ENCODE measurements around the gene RAD51B. TPM values are rescaled to one million over a fixed set of nuclear protein-coding genes. Genes with fewer than 3 reads are reported as not detected.

Gene RAD51B
- total RNA-seq, 1 donor from 2014 or later: 26.1 TPM

- Mint-ChIP-seq H3K4me3 (peak overlapping the region; percentile 34), H3K4me1 (ENCODE audit: low read depth) (peaks cover 27% of the 10 kb centered on the region), H3K27ac (peak overlapping the region; percentile 19), H3K27me3 (ENCODE audit: insufficient read depth) (no peaks in the 10 kb centered on the region), H3K9me3 (no peaks in the 10 kb centered on the region), H3K36me3 (ENCODE audit: low read depth) (no peaks in the 10 kb centered on the region)
- intact Hi-C loops (cut with micrococcal nuclease): no loop called here
- DNase-seq (ENCODE audit: low spot score): no peak
Observed at GRCh38 chr14:68506645-68507419, 687.3 kb downstream of the RAD51B start.

GRCh38 chr14:68507544-68508081 is 688.0 kb downstream of the RAD51B start:
- no peak for DNase-seq (ENCODE audit: low spot score)
- no peaks in the 10 kb centered on the region for H3K36me3 Mint-ChIP-seq (ENCODE audit: low read depth)
- peaks cover 32% of the 10 kb centered on the region for H3K4me1 Mint-ChIP-seq (ENCODE audit: low read depth)
- no peak overlapping the region for H3K27ac Mint-ChIP-seq
- no peak overlapping the region for H3K4me3 Mint-ChIP-seq
- H3K27me3 Mint-ChIP-seq (ENCODE audit: insufficient read depth): no peaks in the 10 kb centered on the region
- intact Hi-C loops (cut with micrococcal nuclease): no loop called here
- no peaks in the 10 kb centered on the region for H3K9me3 Mint-ChIP-seq

GRCh38 chr14:68508581-68508980 is 689.0 kb downstream of the RAD51B start:
- no peak for DNase-seq (ENCODE audit: low spot score)
- no peaks in the 10 kb centered on the region for H3K36me3 Mint-ChIP-seq (ENCODE audit: low read depth)
- H3K9me3 Mint-ChIP-seq: no peaks in the 10 kb centered on the region
- H3K4me3 Mint-ChIP-seq: no peak overlapping the region
- no peak overlapping the region for H3K27ac Mint-ChIP-seq
- H3K4me1 Mint-ChIP-seq (ENCODE audit: low read depth): peaks cover 38% of the 10 kb centered on the region
- H3K27me3 Mint-ChIP-seq (ENCODE audit: insufficient read depth): no peaks in the 10 kb centered on the region
- intact Hi-C loops (cut with micrococcal nuclease): no loop called here

GRCh38 chr14:68509188-68509983 is 689.8 kb downstream of the RAD51B start:
- no peak overlapping the region for H3K4me3 Mint-ChIP-seq
- peaks cover 38% of the 10 kb centered on the region for H3K4me1 Mint-ChIP-seq (ENCODE audit: low read depth)
- no peak overlapping the region for H3K27ac Mint-ChIP-seq
- no peak for DNase-seq (ENCODE audit: low spot score)
- no peaks in the 10 kb centered on the region for H3K9me3 Mint-ChIP-seq
- H3K36me3 Mint-ChIP-seq (ENCODE audit: low read depth): no peaks in the 10 kb centered on the region
- intact Hi-C loops (cut with micrococcal nuclease): no loop called here
- H3K27me3 Mint-ChIP-seq (ENCODE audit: insufficient read depth): no peaks in the 10 kb centered on the region

GRCh38 chr14:68510201-68511128 is 690.9 kb downstream of the RAD51B start:
- Mint-ChIP-seq H3K4me3 (no peak overlapping the region), H3K36me3 (ENCODE audit: low read depth) (no peaks in the 10 kb centered on the region), H3K4me1 (ENCODE audit: low read depth) (peaks cover 38% of the 10 kb centered on the region), H3K27me3 (ENCODE audit: insufficient read depth) (no peaks in the 10 kb centered on the region), H3K27ac (no peak overlapping the region), H3K9me3 (no peaks in the 10 kb centered on the region)
- no peak for DNase-seq (ENCODE audit: low spot score)
- intact Hi-C loops (cut with micrococcal nuclease): no loop called here

GRCh38 chr14:68511129-68512047 is 691.8 kb downstream of the RAD51B start:
- no peak for DNase-seq (ENCODE audit: low spot score)
- Mint-ChIP-seq H3K36me3 (ENCODE audit: low read depth) (no peaks in the 10 kb centered on the region), H3K27me3 (ENCODE audit: insufficient read depth) (no peaks in the 10 kb centered on the region), H3K9me3 (no peaks in the 10 kb centered on the region), H3K4me1 (ENCODE audit: low read depth) (peaks cover 30% of the 10 kb centered on the region), H3K4me3 (no peak overlapping the region), H3K27ac (no peak overlapping the region)
- intact Hi-C loops (cut with micrococcal nuclease): no loop called here

GRCh38 chr14:68512088-68512487 is 692.5 kb downstream of the RAD51B start:
- no peak for DNase-seq (ENCODE audit: low spot score)
- Mint-ChIP-seq H3K4me3 (no peak overlapping the region), H3K9me3 (no peaks in the 10 kb centered on the region), H3K27me3 (ENCODE audit: insufficient read depth) (no peaks in the 10 kb centered on the region), H3K36me3 (ENCODE audit: low read depth) (no peaks in the 10 kb centered on the region), H3K27ac (no peak overlapping the region), H3K4me1 (ENCODE audit: low read depth) (peaks cover 23% of the 10 kb centered on the region)
- intact Hi-C loops (cut with micrococcal nuclease): no loop called here

GRCh38 chr14:68513137-68513536 is 693.6 kb downstream of the RAD51B start:
- no peaks in the 10 kb centered on the region for H3K9me3 Mint-ChIP-seq
- intact Hi-C loops (cut with micrococcal nuclease): no loop called here
- H3K36me3 Mint-ChIP-seq (ENCODE audit: low read depth): no peaks in the 10 kb centered on the region
- DNase-seq (ENCODE audit: low spot score): no peak
- H3K4me1 Mint-ChIP-seq (ENCODE audit: low read depth): peaks cover 12% of the 10 kb centered on the region
- H3K27me3 Mint-ChIP-seq (ENCODE audit: insufficient read depth): no peaks in the 10 kb centered on the region
- no peak overlapping the region for H3K4me3 Mint-ChIP-seq
- H3K27ac Mint-ChIP-seq: no peak overlapping the region

GRCh38 chr14:68513838-68514607 is 694.4 kb downstream of the RAD51B start:
- no peak for DNase-seq (ENCODE audit: low spot score)
- Mint-ChIP-seq H3K27ac (no peak overlapping the region), H3K9me3 (no peaks in the 10 kb centered on the region), H3K27me3 (ENCODE audit: insufficient read depth) (no peaks in the 10 kb centered on the region), H3K4me1 (ENCODE audit: low read depth) (peaks cover 12% of the 10 kb centered on the region), H3K4me3 (no peak overlapping the region), H3K36me3 (ENCODE audit: low read depth) (no peaks in the 10 kb centered on the region)
- intact Hi-C loops (cut with micrococcal nuclease): no loop called here

DNA sequence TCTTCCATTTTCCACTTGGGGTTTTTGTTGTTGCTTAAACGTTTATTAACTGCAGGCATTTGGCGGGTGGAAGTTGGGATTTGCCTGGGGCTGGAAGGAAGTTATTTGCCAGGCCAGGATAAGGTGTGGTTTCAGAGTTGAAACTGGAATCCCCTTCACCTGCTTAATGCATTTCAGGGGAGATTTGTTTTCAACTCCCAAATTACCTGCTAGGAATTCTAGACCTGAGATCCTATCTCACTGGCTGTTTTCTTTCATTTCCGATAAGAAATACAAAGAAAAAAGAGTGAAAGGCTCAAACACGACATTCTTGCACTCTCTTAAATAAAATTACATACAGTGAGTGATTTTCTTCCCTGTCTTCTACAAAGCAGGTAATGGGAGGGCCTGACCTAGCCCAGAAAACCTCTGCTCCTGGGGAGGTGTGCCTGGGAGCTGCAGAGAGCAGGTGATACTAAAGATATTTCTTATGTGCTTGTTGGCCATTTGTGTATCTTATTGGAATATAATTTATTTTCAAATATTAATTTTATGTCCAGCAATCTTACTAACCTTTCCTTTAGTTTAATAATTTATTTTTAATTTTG is 695.1 kb downstream of the RAD51B start:
- H3K4me1 Mint-ChIP-seq (ENCODE audit: low read depth): peaks cover 12% of the 10 kb centered on the region
- intact Hi-C loops (cut with micrococcal nuclease): no loop called here
- no peaks in the 10 kb centered on the region for H3K27me3 Mint-ChIP-seq (ENCODE audit: insufficient read depth)
- DNase-seq (ENCODE audit: low spot score): no peak
- H3K36me3 Mint-ChIP-seq (ENCODE audit: low read depth): no peaks in the 10 kb centered on the region
- H3K4me3 Mint-ChIP-seq: no peak overlapping the region
- H3K27ac Mint-ChIP-seq: no peak overlapping the region
- H3K9me3 Mint-ChIP-seq: no peaks in the 10 kb centered on the region

- intact Hi-C loops (cut with micrococcal nuclease): no loop called here
- DNase-seq (ENCODE audit: low spot score): no peak
- Mint-ChIP-seq H3K36me3 (ENCODE audit: low read depth) (no peaks in the 10 kb centered on the region), H3K4me3 (no peak overlapping the region), H3K27ac (no peak overlapping the region), H3K27me3 (ENCODE audit: insufficient read depth) (no peaks in the 10 kb centered on the region), H3K9me3 (no peaks in the 10 kb centered on the region), H3K4me1 (ENCODE audit: low read depth) (peaks cover 12% of the 10 kb centered on the region)
Observed at GRCh38 chr14:68516342-68516741, 696.8 kb downstream of the RAD51B start.
